Forelimb muscle (tissue), 1 donor: ENCODE results near the gene LIM2. TPM values are rescaled to one million over a fixed set of nuclear protein-coding genes. Genes with fewer than 3 reads are reported as not detected.
"Not testable (repeated sequence)": the region's sequence is repeated elsewhere in the genome, so short reads cannot be mapped to it uniquely, and the experiment has no call there.

Experiments
- DNase-seq: peaks from one replicate; pipeline ENCODE4 v3.0.0-alpha.2; 2013; ENCODE audit warnings: low read depth
- polyA plus RNA-seq: library from polyadenylated mRNA; unstranded; fragments of 120-200 nt; gene quantifications from one replicate; pipeline ENCODE4 v1.2.1, GENCODE V29; 2013; ENCODE audit not compliant: insufficient read length

The LIM2 gene
- polyA plus RNA-seq, result not detected

- DNase-seq, result no peak
These were observed at the start of gene LIM2 for GRCh38 chr19:51387924-51388389. Gene LIM2, minus strand, starts transcription at chr19:51387974. Its CDS starts 531 bp downstream, at chr19:51387443.

DNA sequence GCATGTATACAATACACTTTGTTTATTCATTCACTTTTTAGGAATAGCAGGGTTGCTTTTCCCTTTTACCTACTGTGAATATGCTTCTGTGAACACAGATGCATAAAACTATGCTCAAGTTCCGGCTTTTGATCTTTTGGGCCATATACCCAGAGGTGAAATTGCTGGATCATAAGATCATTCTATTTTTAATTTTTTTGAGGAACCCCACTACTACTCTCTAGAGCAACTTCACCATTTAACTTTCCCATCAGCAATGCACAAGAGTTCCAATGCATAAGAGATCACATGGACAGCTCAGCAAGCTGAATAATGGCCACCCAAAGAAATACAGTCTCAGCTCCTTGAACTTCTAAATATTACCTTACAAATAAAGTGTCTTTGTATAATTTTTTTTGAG, 46.7 kb upstream of the LIM2 start:
- DNase-seq, result no peak

- no peak for DNase-seq
These were observed 45.3 kb upstream of the LIM2 start for GRCh38 chr19:51433043-51433442.

DNA sequence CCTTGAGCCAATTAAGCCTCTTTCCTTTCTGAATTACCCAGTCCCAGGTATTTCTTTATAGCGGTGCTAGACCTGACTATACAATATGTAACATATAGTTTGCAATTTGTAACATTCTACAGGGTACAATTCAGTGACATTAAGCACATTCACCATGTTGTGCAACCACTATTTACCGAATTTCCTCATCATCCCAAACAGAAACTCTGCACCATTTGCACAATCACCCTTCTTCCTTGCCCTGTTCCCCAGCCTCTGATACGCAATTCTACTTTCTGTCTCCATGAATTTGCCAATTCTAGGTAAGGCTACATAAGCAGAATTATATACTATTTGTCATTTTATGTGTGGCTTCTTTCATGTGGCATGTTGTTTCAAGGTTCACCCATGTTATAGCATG, 43.4 kb upstream of the LIM2 start:
- no peak for DNase-seq

DNA sequence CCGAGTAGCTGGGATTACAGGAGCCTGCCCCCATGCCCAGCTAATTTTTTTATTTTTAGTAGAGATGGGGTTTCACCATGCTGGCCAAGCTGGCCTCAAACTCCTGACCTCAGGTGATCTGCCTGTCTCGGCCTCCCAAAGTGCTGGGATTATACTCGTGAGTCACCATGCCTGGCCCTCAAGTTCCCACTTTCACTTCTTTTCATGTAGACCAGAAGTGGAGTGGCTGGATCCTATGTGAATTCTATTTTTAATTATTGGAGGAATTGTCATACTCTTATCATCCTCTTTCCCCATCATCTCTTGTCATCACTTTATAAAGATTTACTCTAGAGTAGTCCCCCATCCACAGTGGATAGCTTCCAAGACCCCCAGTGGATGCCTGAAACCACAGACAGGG, 42.4 kb upstream of the LIM2 start:
- no peak for DNase-seq

GRCh38 chr19:51427201-51427600, 39.4 kb upstream of the LIM2 start:
- no peak for DNase-seq

DNA sequence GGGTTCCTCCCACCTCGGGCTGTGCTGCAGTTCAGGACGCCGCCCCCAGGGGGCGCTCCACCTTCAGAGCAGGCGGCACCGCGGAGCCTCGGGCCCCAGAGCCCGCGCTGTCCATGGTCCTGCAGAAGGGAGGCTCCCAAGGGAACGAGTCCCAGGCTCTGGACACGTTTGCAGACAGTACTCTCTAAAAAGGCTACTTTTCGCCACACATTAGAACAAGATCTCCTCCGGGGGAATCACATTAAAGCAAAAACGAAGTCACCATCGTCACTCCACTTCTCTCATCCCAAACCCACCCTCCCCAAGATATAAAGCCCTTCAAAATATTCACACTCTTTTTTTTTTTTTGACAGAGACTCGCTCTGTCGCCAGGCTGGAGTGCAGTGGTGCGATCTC, 34.3 kb upstream of the LIM2 start:
- no peak for DNase-seq

DNA sequence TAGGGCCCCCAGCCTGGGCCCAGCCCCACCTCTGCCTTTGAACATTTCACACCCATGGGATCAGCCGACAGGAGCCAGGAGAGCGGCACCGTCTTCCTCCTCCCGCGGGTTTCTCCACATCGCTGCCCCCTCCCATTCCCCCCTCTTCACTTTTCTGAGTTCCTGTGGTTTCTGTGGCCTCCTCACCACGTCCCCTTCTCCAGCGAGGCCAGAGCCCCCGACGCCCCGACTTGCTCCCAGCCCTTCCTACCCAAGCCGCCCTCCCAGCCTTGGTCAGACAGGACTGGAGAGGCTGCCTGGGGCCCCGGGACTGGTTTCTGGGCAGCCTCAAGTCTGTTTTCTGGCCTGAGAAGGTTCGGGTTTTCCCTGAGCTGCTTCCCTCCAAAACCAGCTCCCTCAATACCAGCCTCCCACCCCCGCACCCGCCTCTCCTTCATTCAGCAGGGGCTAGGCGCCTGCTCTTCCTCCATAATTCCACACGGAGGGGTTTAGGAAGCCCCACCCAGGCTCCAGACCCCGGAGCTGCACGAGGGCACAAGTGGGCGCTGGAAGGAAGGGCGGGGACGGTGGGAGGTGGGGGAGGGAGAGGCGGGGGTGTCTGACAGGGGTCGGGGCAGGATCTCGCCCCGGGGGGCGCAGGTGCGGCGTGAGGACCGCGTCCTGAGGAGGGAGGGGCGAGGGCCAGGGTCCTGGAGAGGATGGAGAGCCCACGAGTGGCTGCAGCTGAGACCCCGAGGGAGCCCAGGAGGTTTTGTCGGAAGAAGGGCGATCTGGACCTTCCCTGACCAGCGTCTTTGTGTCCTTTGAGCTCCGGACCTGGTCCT, 33.7 kb upstream of the LIM2 start:
- no peak for DNase-seq

DNA sequence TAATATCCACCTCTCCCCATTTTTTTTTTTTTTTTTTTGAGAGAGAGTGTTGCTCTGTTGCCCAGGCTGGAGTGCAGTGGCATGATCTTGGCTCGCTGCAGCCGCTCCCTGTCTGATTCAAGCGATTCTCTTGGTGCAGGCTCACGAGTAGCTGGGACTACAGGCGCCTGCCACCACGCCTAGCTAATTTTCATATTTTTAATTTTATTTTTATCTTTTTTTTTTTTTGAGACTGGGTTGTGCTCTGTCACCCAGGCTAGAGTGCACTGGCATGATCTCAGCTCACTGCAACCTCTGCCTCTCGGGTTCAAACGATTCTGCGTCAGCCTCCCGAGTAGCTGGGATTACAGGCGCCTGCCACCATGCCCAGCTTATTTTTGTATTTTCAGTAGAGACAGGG, 32.7 kb upstream of the LIM2 start:
- DNase-seq, result not testable (repeated sequence)

- DNase-seq, result no peak
These were observed 30.9 kb upstream of the LIM2 start for GRCh38 chr19:51418707-51419106.

- no peak for DNase-seq
These were observed 30.0 kb upstream of the LIM2 start for GRCh38 chr19:51417810-51418157.

DNA sequence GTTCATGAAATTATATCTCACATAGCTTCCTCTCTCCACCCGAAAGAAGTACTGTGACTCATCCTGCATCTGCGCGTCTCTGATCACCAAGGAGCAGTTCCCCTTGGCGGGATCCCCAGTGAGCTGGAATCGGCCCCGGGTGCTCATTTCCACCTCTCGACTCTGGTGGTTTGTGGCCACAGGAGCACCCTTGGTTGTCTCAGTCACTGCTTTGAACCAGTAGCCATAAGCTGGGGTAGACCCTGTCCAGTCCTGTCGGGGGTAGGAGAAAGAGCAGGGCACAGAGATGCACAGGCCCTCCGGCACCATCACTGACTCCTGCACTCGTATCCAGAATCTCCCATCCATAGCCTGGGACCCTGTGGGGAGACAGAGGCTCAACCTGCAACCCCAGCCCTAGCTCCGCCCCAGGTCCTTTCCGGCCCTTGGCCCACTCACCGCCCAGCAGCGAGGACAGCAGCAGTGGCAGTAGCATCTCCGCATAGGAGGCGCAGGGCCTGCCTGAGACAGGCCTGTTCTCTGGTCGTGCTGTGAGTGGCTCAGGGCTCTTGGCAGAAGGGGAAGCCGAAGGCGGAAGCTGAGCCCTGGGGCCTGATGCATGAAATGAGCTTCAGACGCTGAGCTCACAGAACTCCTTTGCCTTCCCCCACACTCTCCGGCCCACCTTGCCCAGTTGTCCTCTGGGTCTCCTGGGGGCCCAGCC, 29.5 kb upstream of the LIM2 start, which contains the start of gene SIGLEC10:
TSS of gene SIGLEC10 (minus strand) at position 536 of the 703 bp plus-strand sequence. CDS start at position 475, 61 bp downstream.
- no peak for DNase-seq

DNA sequence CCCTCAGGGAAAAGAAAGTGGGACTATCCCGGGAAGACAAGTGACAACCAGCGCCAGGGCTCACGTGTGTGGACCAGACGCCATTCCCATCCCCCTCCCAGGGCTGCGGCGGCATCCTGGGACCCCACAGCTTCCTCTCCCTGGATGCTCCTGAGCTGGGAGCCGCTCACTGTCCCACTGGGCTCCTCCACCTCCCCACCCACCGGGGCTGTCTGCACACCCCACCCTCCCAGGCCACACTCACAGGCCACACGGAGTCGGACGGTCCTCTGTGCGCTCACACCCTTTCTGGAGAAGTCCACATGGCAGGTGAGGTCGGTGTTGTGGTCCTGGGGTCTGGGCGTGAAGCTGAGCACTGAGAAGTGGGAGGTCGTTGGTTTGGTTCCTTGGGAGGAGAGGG, 28.6 kb upstream of the LIM2 start:
- DNase-seq, result not testable (repeated sequence)

DNA sequence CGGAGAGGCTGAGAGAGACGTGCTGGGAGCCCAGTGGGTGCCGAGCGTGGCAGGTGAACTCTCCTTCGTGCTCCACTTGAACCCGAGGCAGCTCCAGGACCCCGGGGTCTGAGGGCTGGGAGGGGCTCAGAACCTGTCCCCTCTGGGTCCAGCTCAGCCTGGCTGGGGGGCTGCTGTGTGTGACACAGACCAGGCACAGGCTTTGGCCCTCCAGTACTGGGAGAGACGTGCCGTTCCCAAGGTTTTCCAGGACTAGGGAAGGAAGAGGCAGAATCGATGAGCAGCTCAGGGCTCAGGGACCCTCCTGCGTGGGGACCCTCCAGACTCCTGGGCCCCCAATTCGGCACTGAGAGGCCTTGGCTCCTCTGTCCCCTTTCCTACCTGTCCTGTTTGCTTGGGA, 27.4 kb upstream of the LIM2 start:
- no peak for DNase-seq

DNA sequence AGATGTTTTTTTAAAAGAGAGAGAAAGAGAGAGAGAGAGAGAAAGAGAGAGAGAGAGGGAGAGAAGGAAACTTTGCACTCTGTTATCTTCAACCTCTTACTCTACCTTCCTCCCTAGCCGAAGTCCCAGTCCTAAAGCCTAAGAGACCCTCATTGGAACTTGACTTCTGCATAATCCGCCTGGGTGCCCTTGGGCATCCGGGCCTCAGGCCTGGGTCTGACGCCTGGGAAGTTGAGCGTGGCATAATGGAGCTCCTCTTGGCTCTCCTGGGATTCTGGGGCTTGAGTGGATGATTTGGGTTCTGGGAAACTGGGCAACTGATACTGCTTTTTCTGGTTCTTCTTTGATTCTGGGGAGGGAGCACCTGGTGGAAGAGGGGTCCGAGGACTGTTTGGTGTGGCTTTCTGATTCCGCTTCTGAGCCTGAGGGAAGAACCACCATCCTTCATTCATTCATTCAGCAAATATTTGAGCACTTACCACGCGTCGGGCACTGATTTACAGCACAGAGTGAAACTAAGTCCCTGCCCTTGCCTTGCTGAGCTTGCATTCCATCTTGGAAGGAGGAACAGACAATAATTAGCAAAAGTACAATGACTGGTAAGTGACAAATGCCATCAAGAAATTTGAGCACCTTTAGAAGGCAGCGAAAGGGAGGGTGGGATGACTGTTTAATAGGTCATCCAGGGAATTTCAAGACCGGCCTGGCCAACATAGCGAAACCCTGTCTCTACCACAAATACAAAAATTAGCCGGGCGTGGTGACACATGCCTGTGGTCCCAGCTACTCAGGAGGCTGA, 23.4 kb upstream of the LIM2 start:
- DNase-seq, result no peak

- DNase-seq, result no peak
These were observed 19.8 kb upstream of the LIM2 start for GRCh38 chr19:51407511-51408131.

DNA sequence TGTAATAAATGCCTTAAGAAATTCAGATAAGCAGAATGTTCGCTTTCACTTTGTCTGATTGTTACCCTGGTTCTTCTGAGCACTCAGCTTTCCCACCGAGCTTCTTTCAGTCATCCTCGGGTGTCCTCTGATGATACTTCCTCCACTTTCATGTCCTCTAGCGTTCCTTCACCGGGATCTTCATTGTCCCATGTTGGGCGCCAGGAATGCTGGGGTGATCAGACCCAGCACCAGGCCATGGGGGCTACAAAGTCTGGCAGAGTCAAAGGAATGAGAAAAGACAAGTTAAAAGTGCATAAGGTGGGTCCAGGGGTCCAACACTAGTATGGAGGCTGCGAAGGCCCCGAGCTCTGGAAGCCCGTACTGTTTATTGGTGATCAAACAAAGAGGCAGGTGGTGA, 14.3 kb upstream of the LIM2 start:
- no peak for DNase-seq

- DNase-seq, result not testable (repeated sequence)
These were observed 12.2 kb upstream of the LIM2 start for GRCh38 chr19:51399936-51400335.

GRCh38 chr19:51399231-51399630, 11.5 kb upstream of the LIM2 start:
- no peak for DNase-seq

GRCh38 chr19:51398096-51398704, 10.4 kb upstream of the LIM2 start:
- no peak for DNase-seq

DNA sequence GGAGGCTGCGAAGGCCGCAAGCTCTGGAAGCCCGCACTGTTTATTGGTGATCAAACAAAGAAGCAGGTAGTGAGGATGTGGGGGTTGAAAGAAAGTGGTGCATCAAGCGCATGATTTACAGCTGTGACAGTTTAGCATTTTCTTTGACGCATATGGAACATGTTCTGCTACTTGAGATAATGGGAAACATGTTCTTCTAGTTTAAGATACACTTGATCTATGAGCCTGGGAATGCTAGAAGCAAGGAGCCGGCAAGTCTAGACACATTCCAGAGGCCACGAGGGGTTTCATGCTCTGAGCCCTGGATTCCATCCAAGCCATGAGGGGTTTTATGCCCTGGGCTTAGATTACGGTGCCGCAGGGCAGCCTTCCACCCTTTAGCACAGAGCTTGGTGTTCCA, 9.7 kb upstream of the LIM2 start:
- DNase-seq, result not testable (repeated sequence)
